Measurements from ENCODE around the gene AFG3L2. TPM values are rescaled to one million over a fixed set of nuclear protein-coding genes. Genes with fewer than 3 reads are reported as not detected.

AFG3L2 gene
- total RNA-seq (2022; extraction: Qiagen RNA extraction; ENCODE audit: low read depth) = 36.9 to 56.6 TPM (median 37.6 TPM) in 5 replicates

GRCh38 chr18:12376754-12377555 is at the start of gene AFG3L2:
AFG3L2 (minus strand) TSS chr18:12377227; CDS start chr18:12377082, 145 bp downstream.

GRCh38 chr18:12307701-12308385 is 69.2 kb downstream of the AFG3L2 start, which contains the start of gene TUBB6:
TUBB6 (plus strand) TSS chr18:12308241; CDS start chr18:12308293, 52 bp downstream.

Other genes with a start within 250 kb of the AFG3L2 start
- gene CIDEA, start 122.9 kb downstream of the AFG3L2 start, total RNA-seq (2022; extraction: Qiagen RNA extraction; ENCODE audit: low read depth) = not detected in 5 replicates
- gene TUBB6, start 69.0 kb downstream of the AFG3L2 start, total RNA-seq (2022; extraction: Qiagen RNA extraction; ENCODE audit: low read depth) = 166 to 220 TPM (median 188 TPM) in 5 replicates
- gene PRELID3A, start 30.7 kb upstream of the AFG3L2 start, total RNA-seq (2022; extraction: Qiagen RNA extraction; ENCODE audit: low read depth) = 5.9 to 13.6 TPM (median 7.6 TPM) in 5 replicates